BLaER1 (cell line): ENCODE measurements around the gene CYP27B1.

ENCODE experiments used
- H3K27ac ChIP-seq: shearing (Covaris generic); formaldehyde crosslinking; 2 replicates; pipeline ENCODE4 v1.8.1; 2022
- H3K27me3 ChIP-seq: shearing (Covaris generic); formaldehyde crosslinking; 2 replicates; pipeline ENCODE4 v1.8.1; 2022
- H3K36me3 ChIP-seq: shearing (Covaris generic); formaldehyde crosslinking; 2 replicates; pipeline ENCODE4 v1.8.1; 2022
- H3K4me1 ChIP-seq: shearing (Covaris generic); formaldehyde crosslinking; 2 replicates; pipeline ENCODE4 v1.8.1; 2022
- H3K4me2 ChIP-seq: shearing (Covaris generic); formaldehyde crosslinking; 2 replicates; pipeline ENCODE4 v1.8.1; 2022
- H3K4me3 ChIP-seq: shearing (Covaris generic); formaldehyde crosslinking; 2 replicates; pipeline ENCODE4 v1.8.1; 2022
- H3K9ac ChIP-seq: shearing (Covaris generic); formaldehyde crosslinking; 2 replicates; pipeline ENCODE4 v1.8.1; 2022
- H3K9me3 ChIP-seq: shearing (Covaris generic); formaldehyde crosslinking; 2 replicates; pipeline ENCODE4 v1.8.1; 2022
- H4K20me1 ChIP-seq: shearing (Covaris generic); formaldehyde crosslinking; 2 replicates; pipeline ENCODE4 v1.8.1; 2022
- Cebpa-rat ChIP-seq: shearing (Covaris generic); IDR thresholded peaks from 2 replicates; pipeline ENCODE4 v1.8.1; 2022

CYP27B1 gene

DNA sequence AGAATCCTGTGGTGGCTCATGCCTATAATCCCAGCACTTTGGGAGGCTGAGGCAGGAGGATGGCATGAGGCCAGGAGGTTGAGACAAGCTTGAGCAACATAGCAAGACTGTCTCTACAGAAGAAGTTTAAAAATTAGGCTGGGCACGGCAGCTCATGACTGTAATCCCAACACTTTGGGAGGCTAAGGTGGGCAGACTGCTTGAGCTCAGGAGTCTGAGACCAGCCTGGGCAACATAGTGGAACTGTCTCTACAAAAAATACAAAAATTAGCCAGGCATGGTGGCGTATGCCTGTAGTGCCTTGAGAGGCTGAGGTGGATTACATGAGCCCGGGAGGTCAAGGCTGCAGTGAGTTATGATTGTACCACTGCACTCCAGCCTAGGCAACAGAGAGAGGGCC lies 998 bp upstream of the CYP27B1 start:
- Histone ChIP-seq H3K4me1 (peaks cover 25% of the 10 kb centered on the region), H3K4me2 (no peak overlapping the region), H3K9me3 (no peaks in the 10 kb centered on the region; the same call in 1 of the 2 replicates), H3K4me3 (no peak overlapping the region), H3K27me3 (peaks cover 61% of the 10 kb centered on the region), H3K27ac (no peak overlapping the region), H3K36me3 (peaks cover 32% of the 10 kb centered on the region), H4K20me1 (peaks cover 58% of the 10 kb centered on the region), H3K9ac (no peak overlapping the region)
- TF ChIP-seq Cebpa-rat = no peak

DNA sequence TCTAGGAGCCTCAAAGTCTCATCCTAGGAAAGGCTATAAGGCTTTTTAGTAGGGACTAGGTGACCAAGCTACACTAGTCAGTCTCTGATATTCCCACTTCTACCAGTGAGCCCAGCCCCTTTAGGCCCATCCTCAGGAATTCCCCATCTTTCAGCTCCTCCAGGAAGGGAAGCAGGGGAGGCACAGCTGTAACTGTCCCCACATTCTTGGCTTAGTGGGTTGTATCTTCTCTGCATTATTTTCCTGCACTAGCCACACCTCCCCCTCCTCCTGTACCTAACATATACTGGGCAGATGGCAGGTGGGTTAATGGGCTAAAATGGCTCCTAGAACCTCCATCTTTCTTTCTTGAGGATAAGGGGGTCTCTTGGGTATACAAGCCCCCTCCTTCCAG lies 424 bp upstream of the CYP27B1 start:
- no peak overlapping the region for H3K9ac ChIP-seq
- no peak overlapping the region for H3K4me2 ChIP-seq
- peaks cover 62% of the 10 kb centered on the region for H4K20me1 ChIP-seq

DNA sequence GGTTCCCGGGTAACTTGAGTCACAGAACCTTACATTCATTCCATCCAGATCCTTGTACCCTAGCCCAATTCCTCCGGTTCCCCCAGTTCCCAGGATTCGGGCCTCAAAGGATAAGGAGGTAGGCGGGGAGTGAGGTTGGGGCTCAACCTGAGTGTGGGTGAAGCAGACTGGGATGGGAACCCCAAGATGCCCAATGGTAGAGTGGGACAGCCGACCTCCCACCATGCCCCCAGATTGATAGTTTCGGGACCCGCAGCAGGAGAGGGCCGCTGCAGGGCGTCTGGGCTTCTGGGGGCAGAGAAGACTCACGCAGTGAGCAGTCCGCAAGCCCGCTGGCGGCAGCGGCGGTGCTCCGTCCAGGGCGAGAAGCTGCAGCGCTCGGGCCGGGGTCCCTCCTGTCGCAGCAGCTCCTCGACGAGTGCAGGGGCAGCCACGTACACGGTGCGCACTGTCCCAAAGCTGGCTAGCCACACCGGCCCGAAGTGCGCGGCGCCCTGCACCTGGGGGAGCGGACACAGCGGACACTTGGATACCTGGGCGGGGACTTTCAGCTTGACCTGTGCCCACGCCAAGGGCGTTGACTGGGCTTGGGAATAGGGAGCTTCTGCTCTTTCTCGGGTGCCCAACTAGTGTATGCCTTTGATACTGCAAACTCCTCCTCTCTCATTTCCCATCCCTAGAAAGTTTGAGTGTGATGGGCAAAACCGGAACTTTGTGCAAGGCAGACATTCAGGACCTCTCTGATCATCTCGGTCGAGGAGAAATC lies 997 bp downstream of the CYP27B1 start:
- H3K4me3 ChIP-seq = peak overlapping the region; percentile 47
- H3K4me1 ChIP-seq = peaks cover 15% of the 10 kb centered on the region
- H3K4me2 ChIP-seq = peak overlapping the region; percentile 33
- H4K20me1 ChIP-seq = peaks cover 77% of the 10 kb centered on the region
- H3K36me3 ChIP-seq = peaks cover 31% of the 10 kb centered on the region
- H3K27ac ChIP-seq = no peak overlapping the region
- no peak overlapping the region for H3K9ac ChIP-seq
- no peak for TF ChIP-seq Cebpa-rat
- H3K27me3 ChIP-seq = peaks cover 81% of the 10 kb centered on the region
- H3K9me3 ChIP-seq = no peaks in the 10 kb centered on the region; the same call in 1 of the 2 replicates

More for the DNA sequence above, 424 bp upstream of the CYP27B1 start:
- peaks cover 21% of the 10 kb centered on the region for H3K4me1 ChIP-seq
- no peak overlapping the region for H3K4me3 ChIP-seq
- peaks cover 32% of the 10 kb centered on the region for H3K36me3 ChIP-seq
- no peak overlapping the region for H3K27ac ChIP-seq
- H3K9me3 ChIP-seq = no peaks in the 10 kb centered on the region; the same call in 1 of the 2 replicates
- peaks cover 67% of the 10 kb centered on the region for H3K27me3 ChIP-seq
- TF ChIP-seq Cebpa-rat = no peak

DNA sequence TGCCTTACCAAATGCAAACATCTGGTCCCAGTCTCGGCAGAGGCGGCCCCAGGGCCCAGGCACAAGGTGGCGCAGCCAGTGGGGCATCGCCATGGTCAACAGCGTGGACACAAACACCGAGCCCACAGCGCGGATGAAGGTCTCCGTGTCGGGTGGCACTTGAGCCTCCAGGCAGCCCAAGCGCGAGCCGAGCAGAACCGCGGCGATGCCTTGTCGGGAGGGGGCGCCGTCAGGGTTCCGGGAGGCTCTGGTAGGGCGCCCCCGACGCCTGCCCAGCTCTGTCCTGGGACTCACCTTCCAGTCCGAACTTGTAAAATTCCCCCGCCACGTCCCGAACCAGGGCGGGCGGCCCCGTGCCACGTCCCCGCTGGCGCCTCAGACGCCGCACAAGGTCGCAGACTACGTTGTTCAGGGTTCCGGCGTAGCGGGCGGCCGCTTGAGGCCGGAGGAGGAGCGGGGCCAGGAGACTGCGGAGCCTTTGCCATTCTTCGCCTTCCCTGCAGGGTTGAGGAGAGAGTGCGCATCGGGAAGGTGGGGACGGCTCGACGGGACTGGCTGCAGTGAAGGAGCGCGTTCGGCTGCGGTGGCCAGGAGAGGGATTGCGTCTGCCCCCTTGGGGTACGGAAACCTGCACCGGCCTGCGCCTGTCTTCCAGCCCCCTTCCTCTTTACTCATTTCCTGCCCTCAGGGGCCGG lies 1.7 kb downstream of the CYP27B1 start:
- H4K20me1 ChIP-seq = peaks cover 84% of the 10 kb centered on the region
- peaks cover 12% of the 10 kb centered on the region for H3K4me1 ChIP-seq
- TF ChIP-seq Cebpa-rat = no peak
- H3K36me3 ChIP-seq = peaks cover 24% of the 10 kb centered on the region
- peak overlapping the region; percentile 47 for H3K4me3 ChIP-seq
- no peak overlapping the region for H3K27ac ChIP-seq
- H3K27me3 ChIP-seq = peaks cover 83% of the 10 kb centered on the region
- H3K9ac ChIP-seq = no peak overlapping the region
- peak overlapping the region; percentile 33 for H3K4me2 ChIP-seq
- no peaks in the 10 kb centered on the region; the same call in 1 of the 2 replicates for H3K9me3 ChIP-seq

DNA sequence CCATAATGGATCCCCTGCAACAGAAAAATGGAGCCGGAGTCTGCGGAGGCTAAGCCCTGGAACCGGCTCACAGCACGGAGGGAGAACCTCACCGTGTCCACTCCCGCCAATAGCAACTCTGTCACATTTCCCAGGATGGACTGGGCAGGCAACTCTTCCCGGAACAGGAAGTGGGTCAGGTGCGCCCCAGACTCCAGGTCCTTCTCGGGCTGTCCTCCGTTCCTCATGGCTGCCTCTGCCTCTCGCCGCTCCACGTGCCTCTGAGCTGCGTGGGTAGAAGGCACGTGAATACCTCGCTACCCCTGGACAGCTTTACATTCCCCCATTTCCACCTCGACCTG lies 2.2 kb downstream of the CYP27B1 start:
- peak overlapping the region; percentile 47; the same call in 1 of the 2 replicates for H3K4me3 ChIP-seq
- no peak for TF ChIP-seq Cebpa-rat
- no peak overlapping the region for H3K27ac ChIP-seq

DNA sequence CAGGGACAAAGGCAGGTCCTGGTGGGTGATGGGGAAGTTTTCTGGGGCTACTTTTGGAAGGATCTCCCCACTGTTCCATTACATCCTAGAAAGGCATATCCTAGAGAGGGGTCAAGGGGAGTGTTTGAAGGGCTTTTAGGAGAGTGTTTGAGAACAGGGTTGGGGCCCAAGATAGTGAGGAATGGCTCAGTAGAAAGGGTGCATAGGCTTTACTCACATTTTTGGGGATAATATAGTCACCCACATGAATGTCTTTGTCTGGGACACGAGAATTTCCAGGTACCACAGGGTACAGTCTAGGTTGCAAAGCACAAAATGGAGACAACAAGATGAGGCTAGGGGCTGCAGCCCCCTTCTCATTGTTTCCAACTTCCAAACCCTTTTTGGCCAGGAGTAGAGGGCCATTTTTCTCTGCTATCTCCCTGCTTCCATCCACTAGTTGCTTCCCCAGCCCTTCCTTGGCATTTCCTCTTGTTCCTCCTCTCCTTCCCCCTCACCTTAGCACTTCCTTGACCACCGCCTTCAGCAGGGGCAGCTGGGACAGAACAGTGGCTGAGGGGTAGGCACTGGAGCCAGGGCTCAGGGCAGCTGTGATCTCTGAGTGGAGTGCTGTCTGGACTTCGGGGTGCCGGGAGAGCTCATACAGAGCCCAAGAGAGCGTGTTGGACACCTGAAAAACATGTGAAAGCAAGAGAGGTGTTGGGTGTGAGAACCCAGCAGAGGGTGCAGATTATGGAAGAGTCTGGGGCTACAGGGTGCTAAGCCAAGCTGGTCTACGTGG lies 2.8 kb downstream of the CYP27B1 start:
- H3K36me3 ChIP-seq = peaks cover 13% of the 10 kb centered on the region
- H3K4me3 ChIP-seq = no peak overlapping the region
- H4K20me1 ChIP-seq = peaks cover 88% of the 10 kb centered on the region
- TF ChIP-seq Cebpa-rat = no peak
- peaks cover 85% of the 10 kb centered on the region for H3K27me3 ChIP-seq
- H3K9ac ChIP-seq = no peak overlapping the region
- H3K27ac ChIP-seq = no peak overlapping the region
- H3K4me1 ChIP-seq = peaks cover 12% of the 10 kb centered on the region
- no peak overlapping the region for H3K4me2 ChIP-seq
- H3K9me3 ChIP-seq = no peaks in the 10 kb centered on the region; the same call in 1 of the 2 replicates

More for the DNA sequence above, 2.2 kb downstream of the CYP27B1 start:
- H3K4me2 ChIP-seq = peak overlapping the region; percentile 33; the same call in 1 of the 2 replicates
- peaks cover 83% of the 10 kb centered on the region for H3K27me3 ChIP-seq
- H3K4me1 ChIP-seq = peaks cover 12% of the 10 kb centered on the region
- peaks cover 19% of the 10 kb centered on the region for H3K36me3 ChIP-seq
- H3K9ac ChIP-seq = no peak overlapping the region
- no peaks in the 10 kb centered on the region; the same call in 1 of the 2 replicates for H3K9me3 ChIP-seq
- peaks cover 88% of the 10 kb centered on the region for H4K20me1 ChIP-seq

GRCh38 chr12:57762463-57762862 lies 4.4 kb downstream of the CYP27B1 start:
- Histone ChIP-seq H3K27me3 (peaks cover 86% of the 10 kb centered on the region), H3K4me2 (no peak overlapping the region), H3K4me1 (peaks cover 12% of the 10 kb centered on the region), H3K9ac (no peak overlapping the region), H3K27ac (no peak overlapping the region), H3K36me3 (peaks cover 12% of the 10 kb centered on the region; the same call in 1 of the 2 replicates), H4K20me1 (peaks cover 90% of the 10 kb centered on the region), H3K4me3 (no peak overlapping the region), H3K9me3 (no peaks in the 10 kb centered on the region; the same call in 1 of the 2 replicates)
- no peak for TF ChIP-seq Cebpa-rat

DNA sequence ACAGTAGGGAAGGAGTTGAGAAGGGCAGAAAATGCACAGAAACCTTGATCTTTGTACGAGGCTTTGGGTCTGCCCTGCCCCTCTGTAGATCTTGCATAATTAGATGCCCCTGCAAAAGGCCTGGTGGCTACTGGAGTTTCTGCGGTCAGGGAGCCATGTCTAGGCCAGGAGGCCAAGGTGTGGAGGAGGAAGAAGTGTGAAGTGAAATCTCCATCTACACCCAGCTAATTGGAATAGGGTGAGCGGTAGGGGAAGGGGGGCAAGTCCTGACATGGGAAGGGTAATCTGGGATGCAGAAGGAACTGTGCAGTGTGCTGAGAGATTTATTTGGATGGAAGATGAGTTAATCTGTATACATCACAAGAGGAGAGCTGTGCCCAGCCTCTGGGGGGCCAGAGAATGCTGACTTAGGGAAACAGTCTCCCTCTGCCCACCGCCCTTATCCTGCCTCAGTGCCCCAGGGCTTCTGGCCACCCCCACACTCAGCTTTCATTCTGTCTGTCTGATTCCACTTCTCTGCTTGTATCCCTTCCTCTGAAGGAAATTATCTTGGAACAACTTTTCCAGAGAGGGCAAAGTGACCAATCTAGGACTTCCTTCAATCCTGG lies 5.4 kb downstream of the CYP27B1 start:
- no peaks in the 10 kb centered on the region; the same call in 1 of the 2 replicates for H3K9me3 ChIP-seq
- peaks cover 89% of the 10 kb centered on the region for H4K20me1 ChIP-seq
- peaks cover 12% of the 10 kb centered on the region; the same call in 1 of the 2 replicates for H3K36me3 ChIP-seq
- H3K4me2 ChIP-seq = no peak overlapping the region
- H3K4me1 ChIP-seq = peaks cover 17% of the 10 kb centered on the region
- H3K4me3 ChIP-seq = no peak overlapping the region
- TF ChIP-seq Cebpa-rat = no peak
- H3K27ac ChIP-seq = no peak overlapping the region
- no peak overlapping the region for H3K9ac ChIP-seq
- H3K27me3 ChIP-seq = peaks cover 86% of the 10 kb centered on the region

DNA sequence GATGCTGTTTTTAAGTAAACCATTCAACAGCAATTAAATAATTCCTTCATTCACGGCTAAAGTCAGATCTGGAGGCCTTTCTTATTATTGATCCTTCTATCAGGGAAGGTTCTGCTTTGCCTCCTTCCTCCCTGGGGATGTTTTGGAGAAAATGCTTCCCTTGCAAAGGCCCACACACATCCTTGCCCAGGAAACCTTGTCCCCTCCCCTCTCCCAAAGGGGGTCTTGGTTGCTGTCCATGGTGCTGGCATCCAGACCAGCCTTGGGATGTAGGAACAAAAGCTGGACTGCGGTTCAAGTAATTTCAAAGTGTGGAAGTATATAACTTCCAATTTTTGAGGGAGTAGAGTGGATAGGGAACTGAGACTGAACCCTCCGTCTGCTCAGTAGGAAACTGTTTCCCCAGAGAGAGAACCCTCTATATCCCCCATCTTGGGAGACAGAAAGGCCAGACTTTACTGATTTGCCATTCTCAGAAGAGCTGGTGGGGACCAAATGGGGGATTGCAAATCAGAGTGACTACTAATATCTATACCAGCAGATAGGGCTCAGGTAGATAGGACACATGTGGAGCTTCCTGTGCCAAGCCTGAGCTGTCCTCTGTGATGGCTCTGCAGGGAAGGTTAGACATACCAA lies 6.4 kb downstream of the CYP27B1 start:
- no peak for TF ChIP-seq Cebpa-rat

More for the DNA sequence above, 6.4 kb downstream of the CYP27B1 start:
- Histone ChIP-seq H4K20me1 (peaks cover 89% of the 10 kb centered on the region), H3K4me1 (peaks cover 25% of the 10 kb centered on the region), H3K27me3 (peaks cover 86% of the 10 kb centered on the region), H3K4me2 (no peak overlapping the region), H3K9me3 (no peaks in the 10 kb centered on the region; the same call in 1 of the 2 replicates), H3K27ac (no peak overlapping the region), H3K9ac (no peak overlapping the region), H3K4me3 (no peak overlapping the region), H3K36me3 (peaks cover 12% of the 10 kb centered on the region; the same call in 1 of the 2 replicates)
